ENCODE measurements around the gene BSND.

DNA sequence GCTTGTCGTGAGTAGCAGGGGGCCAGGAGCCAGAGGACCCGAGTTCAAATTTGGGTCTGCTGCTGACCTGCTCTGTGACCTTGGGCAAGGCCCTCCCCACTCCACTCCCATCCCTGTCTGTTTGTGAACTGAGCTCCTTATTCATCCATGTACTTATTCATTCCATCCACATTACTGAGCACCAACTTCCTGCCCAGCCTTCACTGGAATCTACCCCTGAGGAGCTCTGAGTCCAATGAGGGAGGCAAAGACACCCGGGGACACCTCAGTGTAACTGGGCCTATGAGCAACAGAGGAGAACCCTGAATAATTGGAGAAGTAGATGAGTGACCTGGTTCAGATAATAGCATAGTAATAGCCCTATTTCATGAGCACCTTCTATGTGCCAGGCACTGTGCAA lies 8.9 kb downstream of the BSND start:
- TF ChIP-seq, protein P1, sequence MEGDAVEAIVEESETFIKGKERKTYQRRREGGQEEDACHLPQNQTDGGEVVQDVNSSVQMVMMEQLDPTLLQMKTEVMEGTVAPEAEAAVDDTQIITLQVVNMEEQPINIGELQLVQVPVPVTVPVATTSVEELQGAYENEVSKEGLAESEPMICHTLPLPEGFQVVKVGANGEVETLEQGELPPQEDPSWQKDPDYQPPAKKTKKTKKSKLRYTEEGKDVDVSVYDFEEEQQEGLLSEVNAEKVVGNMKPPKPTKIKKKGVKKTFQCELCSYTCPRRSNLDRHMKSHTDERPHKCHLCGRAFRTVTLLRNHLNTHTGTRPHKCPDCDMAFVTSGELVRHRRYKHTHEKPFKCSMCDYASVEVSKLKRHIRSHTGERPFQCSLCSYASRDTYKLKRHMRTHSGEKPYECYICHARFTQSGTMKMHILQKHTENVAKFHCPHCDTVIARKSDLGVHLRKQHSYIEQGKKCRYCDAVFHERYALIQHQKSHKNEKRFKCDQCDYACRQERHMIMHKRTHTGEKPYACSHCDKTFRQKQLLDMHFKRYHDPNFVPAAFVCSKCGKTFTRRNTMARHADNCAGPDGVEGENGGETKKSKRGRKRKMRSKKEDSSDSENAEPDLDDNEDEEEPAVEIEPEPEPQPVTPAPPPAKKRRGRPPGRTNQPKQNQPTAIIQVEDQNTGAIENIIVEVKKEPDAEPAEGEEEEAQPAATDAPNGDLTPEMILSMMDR (conservative IDR thresholded peaks at IDR 0.05; ENCODE audit: low read depth, low read length), result no peak
- no peak for TF ChIP-seq EZH2phosphoT487 (IDR thresholded peaks at IDR 0.05; ENCODE audit: borderline replicate concordance, low read length)

Data from PC-3 (cell line).